HG02885 (cell line): ENCODE data around the gene PCDHB5.
"Not testable (repeated sequence)": the region's sequence is repeated elsewhere in the genome, so short reads cannot be mapped to it uniquely, and the experiment has no call there.

ENCODE experiments used
- ATAC-seq: cut with Tn5 transposase; IDR thresholded peaks from one replicate; pipeline ENCODE4 v1.9.1; 2021; ENCODE audit warnings: mild to moderate bottlenecking; ENCODE audit not compliant: unreplicated experiment, poor library complexity

The PCDHB5 gene

GRCh38 chr5:141135030-141135717 lies at the start of gene PCDHB5:
Gene PCDHB5, plus strand, starts transcription at chr5:141135206. Its CDS starts 229 bp downstream, at chr5:141135435.
- ATAC-seq: no peak

- no peak for ATAC-seq
Measured at GRCh38 chr5:141094481-141095262, 40.3 kb upstream of the PCDHB5 start, which contains the start of gene PCDHB2. Gene PCDHB2, plus strand, starts transcription at chr5:141094615. Its CDS starts 176 bp downstream, at chr5:141094791.

GRCh38 chr5:141095263-141095641 lies 39.8 kb upstream of the PCDHB5 start:
- no peak for ATAC-seq

DNA sequence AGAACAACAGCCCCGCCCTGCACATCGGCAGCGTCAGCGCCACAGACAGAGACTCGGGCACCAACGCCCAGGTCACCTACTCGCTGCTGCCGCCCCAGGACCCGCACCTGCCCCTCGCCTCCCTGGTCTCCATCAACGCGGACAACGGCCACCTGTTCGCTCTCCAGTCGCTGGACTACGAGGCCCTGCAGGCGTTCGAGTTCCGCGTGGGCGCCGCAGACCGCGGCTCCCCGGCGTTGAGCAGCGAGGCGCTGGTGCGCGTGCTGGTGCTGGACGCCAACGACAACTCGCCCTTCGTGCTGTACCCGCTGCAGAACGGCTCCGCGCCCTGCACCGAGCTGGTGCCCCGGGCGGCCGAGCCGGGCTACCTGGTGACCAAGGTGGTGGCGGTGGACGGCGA lies 38.8 kb upstream of the PCDHB5 start:
- not testable (repeated sequence) for ATAC-seq

- ATAC-seq: not testable (repeated sequence)
Measured at GRCh38 chr5:141096586-141096985, 38.4 kb upstream of the PCDHB5 start.

DNA sequence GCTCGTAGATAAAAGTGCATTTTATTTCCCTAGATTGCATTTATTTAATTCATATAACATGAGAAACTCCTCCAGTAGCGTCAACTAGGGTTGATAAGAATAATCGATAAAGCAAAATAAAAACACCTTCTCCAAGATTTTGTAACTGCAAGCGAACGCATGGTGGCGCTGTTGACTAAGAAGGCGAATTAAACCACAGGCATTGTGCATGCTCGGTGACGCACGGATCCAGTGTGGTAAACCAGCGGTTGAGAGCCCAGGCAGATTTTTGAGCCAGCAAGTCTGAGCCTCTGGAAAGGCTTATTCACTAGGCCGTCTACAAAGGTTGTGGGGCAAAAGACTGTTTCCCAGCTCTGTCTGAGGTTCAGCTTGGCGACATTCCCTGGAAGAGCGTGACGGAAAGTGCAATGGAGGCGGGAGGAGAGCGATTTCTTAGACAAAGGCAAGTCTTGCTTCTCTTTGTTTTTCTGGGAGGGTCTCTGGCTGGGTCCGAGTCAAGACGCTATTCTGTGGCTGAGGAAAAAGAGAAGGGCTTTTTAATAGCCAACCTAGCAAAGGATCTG lies 34.7 kb upstream of the PCDHB5 start, which contains the start of gene PCDHB3:
Gene PCDHB3, plus strand, starts transcription at position 231 of the 563 bp plus-strand sequence. Its CDS starts 177 bp downstream, at position 408.
- no peak for ATAC-seq

GRCh38 chr5:141101059-141101458 lies 33.9 kb upstream of the PCDHB5 start:
- ATAC-seq: no peak

DNA sequence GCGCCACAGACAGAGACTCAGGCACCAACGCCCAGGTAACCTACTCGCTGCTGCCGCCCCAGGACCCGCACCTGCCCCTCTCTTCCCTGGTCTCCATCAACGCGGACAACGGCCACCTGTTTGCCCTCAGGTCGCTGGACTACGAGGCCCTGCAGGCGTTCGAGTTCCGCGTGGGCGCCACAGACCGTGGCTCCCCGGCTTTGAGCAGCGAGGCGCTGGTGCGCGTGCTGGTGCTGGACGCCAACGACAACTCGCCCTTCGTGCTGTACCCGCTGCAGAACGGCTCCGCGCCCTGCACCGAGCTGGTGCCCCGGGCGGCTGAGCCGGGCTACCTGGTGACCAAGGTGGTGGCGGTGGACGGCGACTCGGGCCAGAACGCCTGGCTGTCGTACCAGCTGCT lies 32.9 kb upstream of the PCDHB5 start:
- not testable (repeated sequence) for ATAC-seq

- ATAC-seq: not testable (repeated sequence)
Measured at GRCh38 chr5:141102471-141102870, 32.5 kb upstream of the PCDHB5 start.

DNA sequence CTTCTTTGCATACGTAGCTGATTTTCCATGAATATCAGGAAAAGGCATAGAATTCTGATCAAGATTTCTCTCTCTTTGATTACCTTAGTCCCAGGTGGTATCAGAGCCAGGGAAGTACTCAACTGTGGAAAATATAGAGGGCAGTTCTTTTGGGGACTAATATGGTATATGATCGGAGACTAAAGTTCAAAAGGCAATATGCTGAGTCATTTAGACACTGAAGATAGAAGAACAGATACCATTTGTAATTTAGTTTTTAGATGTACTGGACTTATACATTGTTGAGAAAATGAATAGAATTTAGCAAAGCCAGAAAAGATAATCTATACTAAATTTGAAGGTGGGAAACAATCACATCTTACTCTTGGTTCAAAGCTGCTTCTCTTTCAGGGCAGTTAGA lies 29.7 kb upstream of the PCDHB5 start:
- no peak for ATAC-seq

- ATAC-seq: no peak
Measured at GRCh38 chr5:141119250-141119649, 15.8 kb upstream of the PCDHB5 start.

GRCh38 chr5:141121563-141121962 lies 13.4 kb upstream of the PCDHB5 start, which contains the start of gene PCDHB4:
Gene PCDHB4, plus strand, starts transcription at chr5:141121818. Its CDS starts 181 bp downstream, at chr5:141121999.
- ATAC-seq: no peak

- no peak for ATAC-seq
Measured at GRCh38 chr5:141121985-141122384, 13.0 kb upstream of the PCDHB5 start.

DNA sequence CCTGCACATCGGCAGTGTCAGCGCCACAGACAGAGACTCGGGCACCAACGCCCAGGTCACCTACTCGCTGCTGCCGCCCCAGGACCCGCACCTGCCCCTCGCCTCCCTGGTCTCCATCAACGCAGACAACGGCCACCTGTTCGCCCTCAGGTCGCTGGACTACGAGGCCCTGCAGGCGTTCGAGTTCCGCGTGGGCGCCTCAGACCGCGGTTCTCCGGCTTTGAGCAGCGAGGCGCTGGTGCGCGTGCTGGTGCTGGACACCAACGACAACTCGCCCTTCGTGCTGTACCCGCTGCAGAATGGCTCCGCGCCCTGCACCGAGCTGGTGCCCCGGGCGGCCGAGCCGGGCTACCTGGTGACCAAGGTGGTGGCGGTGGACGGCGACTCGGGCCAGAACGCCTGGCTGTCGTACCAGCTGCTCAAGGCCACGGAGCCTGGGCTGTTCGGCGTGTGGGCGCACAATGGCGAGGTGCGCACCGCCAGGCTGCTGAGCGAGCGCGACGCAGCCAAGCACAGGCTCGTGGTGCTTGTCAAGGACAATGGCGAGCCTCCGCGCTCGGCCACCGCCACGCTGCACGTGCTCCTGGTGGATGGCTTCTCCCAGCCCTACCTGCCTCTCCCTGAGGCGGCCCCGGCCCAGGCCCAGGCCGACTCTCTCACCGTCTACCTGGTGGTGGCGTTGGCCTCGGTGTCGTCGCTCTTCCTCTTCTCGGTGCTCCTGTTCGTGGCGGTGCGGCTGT lies 11.4 kb upstream of the PCDHB5 start:
- ATAC-seq: not testable (repeated sequence)

DNA sequence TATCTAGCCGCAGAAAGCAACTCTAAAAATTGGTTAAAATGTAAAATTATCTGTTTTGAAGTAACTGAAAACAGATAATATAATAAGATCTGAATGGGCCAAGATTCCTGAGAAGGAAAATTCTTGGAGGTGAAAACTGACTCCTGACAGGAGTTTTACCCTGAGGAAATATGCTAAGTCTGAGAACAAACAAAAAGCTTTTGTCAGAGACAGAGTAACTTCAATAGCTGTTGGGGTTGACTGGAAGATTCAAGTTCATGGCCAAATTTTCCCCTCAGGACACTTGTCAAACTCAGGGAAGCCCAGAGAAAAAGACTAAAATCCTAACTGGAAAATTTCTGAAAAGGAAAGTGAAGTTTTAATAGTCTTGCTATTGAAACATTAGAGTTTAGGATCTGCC lies 7.7 kb upstream of the PCDHB5 start:
- no peak for ATAC-seq

DNA sequence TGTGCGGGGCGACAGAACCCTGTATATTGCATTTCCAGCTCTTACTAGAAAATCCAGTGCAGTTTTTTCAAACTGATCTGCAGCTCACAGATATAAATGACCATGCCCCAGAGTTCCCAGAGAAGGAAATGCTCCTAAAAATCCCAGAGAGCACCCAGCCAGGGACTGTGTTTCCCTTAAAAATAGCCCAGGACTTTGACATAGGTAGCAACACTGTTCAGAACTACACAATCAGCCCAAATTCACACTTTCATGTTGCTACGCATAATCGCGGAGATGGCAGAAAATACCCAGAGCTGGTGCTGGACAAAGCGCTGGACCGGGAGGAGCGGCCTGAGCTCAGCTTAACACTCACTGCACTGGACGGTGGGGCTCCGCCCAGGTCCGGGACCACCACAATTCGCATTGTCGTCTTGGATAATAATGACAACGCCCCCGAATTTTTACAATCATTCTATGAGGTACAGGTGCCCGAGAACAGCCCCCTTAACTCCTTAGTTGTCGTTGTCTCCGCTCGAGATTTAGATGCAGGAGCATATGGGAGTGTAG lies 786 bp downstream of the PCDHB5 start:
- ATAC-seq: no peak

DNA sequence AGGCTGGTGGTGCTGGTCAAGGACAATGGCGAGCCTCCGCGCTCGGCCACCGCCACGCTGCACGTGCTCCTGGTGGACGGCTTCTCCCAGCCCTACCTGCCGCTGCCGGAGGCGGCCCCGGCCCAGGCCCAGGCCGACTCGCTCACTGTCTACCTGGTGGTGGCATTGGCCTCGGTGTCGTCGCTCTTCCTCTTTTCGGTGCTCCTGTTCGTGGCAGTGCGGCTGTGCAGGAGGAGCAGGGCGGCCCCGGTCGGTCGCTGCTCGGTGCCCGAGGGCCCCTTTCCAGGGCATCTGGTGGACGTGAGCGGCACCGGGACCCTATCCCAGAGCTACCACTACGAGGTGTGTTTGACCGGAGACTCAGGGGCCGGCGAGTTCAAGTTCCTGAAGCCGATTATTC lies 2.3 kb downstream of the PCDHB5 start:
- not testable (repeated sequence) for ATAC-seq

DNA sequence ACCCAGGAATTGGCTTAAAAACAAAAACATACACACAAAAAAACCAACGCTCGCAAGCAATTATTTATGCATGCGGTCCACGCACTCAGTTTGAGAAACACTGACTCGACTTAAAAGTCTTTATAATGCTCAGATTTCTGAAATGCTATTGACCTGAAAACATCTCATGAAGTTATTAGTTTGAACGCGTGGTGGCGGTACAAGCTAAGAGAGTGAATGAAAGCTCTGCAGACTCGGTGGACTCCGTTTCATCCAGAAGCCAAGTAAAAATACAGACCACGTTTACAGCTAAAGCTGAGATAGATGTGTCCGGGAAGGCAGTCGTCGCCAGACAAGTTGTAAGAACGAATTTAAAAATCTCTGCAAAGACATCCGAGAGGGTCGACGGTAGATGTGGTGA lies 14.8 kb downstream of the PCDHB5 start, which contains the start of gene PCDHB6:
Gene PCDHB6, plus strand, starts transcription at position 246 of the 400 bp plus-strand sequence. CDS start 201 bp downstream, outside the sequence.
- no peak for ATAC-seq

DNA sequence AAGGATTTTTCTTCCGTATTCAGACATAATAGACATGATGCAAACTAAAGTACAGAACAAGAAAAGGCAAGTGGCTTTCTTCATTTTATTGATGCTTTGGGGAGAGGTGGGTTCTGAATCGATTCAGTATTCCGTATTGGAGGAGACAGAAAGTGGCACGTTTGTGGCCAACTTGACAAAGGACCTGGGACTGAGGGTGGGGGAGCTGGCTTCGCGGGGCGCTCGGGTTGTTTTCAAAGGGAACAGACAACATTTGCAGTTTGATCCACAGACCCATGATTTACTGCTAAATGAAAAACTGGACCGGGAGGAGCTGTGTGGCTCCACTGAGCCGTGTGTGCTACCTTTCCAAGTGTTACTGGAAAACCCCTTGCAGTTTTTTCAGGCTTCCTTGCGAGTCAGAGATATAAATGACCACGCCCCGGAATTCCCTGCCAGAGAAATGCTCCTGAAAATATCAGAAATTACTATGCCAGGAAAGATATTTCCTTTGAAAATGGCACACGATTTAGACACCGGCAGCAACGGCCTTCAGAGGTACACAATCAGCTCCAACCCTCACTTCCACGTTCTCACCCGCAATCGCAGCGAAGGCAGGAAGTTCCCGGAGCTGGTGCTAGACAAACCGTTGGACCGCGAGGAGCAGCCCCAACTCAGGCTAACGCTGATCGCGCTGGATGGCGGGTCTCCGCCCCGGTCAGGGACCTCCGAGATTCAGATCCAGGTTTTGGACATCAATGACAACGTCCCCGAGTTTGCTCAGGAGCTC lies 15.4 kb downstream of the PCDHB5 start:
- ATAC-seq: no peak
